Upper lobe of right lung (tissue), 1 donor: ENCODE data around the gene LRTM1. TPM values are rescaled to one million over a fixed set of nuclear protein-coding genes. Genes with fewer than 3 reads are reported as not detected.

Experiments used
- ATAC-seq: fragments of 200-7000 bp; cut with Tn5 transposase; one replicate; pipeline ENCODE4 v1.9.1; 2020; ENCODE audit warnings: mild to moderate bottlenecking, moderate library complexity
- DNase-seq: peaks from one replicate; pipeline ENCODE4 v3.0.0-alpha.2; 2020
- H3K27ac ChIP-seq: fragments of 200-600 bp; one replicate; pipeline ENCODE4 v1.8.0; 2022
- H3K27me3 ChIP-seq: fragments of 200-600 bp; one replicate; pipeline ENCODE4 v1.8.0; 2022; ENCODE audit warnings: mild to moderate bottlenecking
- H3K36me3 ChIP-seq: fragments of 200-600 bp; one replicate; pipeline ENCODE4 v1.8.0; 2022
- H3K4me1 ChIP-seq: fragments of 200-600 bp; one replicate; pipeline ENCODE4 v1.8.0; 2022
- H3K4me3 ChIP-seq: fragments of 200-600 bp; one replicate; pipeline ENCODE4 v1.8.0; 2022; ENCODE audit warnings: mild to moderate bottlenecking
- H3K9me3 ChIP-seq: fragments of 200-600 bp; one replicate; pipeline ENCODE4 v1.8.0; 2022
- intact Hi-C: fragments of 100-400 bp; cut with DNase I; formaldehyde crosslinking; loops from one replicate; pipeline ENCODE4 v1.11.0; 2022
- total RNA-seq: library from RNA; stranded (reverse); fragmentation: NEBNext Ultra II Directional; extraction: Animal tissue kit (Norgen Biotek cat#: 25700); gene quantifications from one replicate; pipeline ENCODE4 v1.2.1, GENCODE V29; 2021
- TF ChIP-seq, protein P1 (sequence below): fragments of 200-600 bp; IDR thresholded peaks from one replicate; pipeline ENCODE4 v1.8.0; 2022; ENCODE audit warnings: antibody characterized with exemption
- donor health status: DM: no; HTN: yes; CAD: no; lungs with severe emphysema.

The LRTM1 gene
- total RNA-seq, 1 donor from 2014 or later = not detected

DNA sequence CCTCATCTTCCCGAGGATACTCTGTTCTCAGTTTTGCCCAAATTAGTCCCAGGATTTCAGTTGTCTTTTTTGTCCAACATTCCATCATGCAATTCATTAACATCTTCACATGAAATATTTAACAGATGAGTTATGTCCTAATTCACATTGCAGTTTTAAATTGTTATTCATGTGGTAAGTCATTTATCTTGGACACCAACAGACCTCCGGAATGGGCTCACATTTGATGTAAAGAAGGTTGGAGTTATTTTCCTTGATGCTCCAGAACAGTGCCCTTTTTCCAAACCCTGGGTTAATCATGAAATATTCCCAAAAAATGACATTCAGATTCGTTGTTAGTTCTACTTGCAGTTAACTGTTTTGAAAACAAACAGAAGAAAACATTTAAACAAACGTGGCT, 32.8 kb upstream of the LRTM1 start:
- Histone ChIP-seq H3K27ac (no peak overlapping the region), H3K4me3 (no peak overlapping the region), H3K27me3 (no peaks in the 10 kb centered on the region), H3K4me1 (no peaks in the 10 kb centered on the region), H3K36me3 (no peaks in the 10 kb centered on the region), H3K9me3 (no peaks in the 10 kb centered on the region)
- TF ChIP-seq, protein P1, sequence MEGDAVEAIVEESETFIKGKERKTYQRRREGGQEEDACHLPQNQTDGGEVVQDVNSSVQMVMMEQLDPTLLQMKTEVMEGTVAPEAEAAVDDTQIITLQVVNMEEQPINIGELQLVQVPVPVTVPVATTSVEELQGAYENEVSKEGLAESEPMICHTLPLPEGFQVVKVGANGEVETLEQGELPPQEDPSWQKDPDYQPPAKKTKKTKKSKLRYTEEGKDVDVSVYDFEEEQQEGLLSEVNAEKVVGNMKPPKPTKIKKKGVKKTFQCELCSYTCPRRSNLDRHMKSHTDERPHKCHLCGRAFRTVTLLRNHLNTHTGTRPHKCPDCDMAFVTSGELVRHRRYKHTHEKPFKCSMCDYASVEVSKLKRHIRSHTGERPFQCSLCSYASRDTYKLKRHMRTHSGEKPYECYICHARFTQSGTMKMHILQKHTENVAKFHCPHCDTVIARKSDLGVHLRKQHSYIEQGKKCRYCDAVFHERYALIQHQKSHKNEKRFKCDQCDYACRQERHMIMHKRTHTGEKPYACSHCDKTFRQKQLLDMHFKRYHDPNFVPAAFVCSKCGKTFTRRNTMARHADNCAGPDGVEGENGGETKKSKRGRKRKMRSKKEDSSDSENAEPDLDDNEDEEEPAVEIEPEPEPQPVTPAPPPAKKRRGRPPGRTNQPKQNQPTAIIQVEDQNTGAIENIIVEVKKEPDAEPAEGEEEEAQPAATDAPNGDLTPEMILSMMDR = no peak
- intact Hi-C loops = no loop called here
- DNase-seq (no peak), ATAC-seq (no peak)

DNA sequence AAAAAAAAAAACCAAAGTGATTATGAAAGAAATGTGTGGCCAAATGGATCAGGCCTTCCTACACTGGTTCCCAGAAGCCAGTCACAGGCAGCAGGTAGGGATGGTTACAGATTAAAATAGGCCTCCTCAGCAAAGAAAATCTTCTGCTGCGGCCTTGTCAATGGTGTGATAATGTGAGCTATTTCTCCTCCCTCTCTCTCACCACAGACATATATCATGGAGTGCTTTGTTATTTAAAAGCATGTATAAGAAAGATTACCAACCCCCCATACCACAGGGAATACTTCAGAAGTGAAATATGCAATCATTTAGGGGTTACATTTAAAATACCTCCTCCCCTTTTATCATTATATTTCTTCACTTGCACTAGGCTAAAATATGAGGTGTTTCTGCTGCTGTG, 32.2 kb upstream of the LRTM1 start:
- Histone ChIP-seq H3K27ac (no peak overlapping the region), H3K36me3 (no peaks in the 10 kb centered on the region), H3K4me1 (no peaks in the 10 kb centered on the region), H3K27me3 (no peaks in the 10 kb centered on the region), H3K9me3 (no peaks in the 10 kb centered on the region), H3K4me3 (no peak overlapping the region)
- no peak for DNase-seq
- intact Hi-C loops = no loop called here
- no peak for ATAC-seq
- TF ChIP-seq, protein P1 = no peak

DNA sequence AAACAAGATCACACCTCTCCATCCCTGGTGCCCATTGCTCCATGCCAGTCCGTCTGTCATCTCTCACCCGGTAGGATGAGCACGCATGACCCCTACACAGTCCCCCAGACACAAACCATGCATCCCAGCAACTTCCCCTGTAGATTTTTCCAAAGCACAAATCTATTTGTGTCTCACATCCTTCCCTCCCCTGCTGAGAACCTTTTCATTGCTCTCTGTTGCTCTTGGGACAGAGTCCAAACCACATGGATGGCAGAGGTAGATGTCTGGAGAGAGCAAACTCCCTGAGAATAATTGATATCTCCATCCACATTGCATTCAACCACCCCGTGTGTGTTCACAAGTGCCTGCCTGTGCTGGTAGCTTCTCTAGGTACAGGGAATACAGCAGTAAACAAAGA, 29.9 kb upstream of the LRTM1 start:
- DNase-seq (no peak), ATAC-seq (no peak)
- no peaks in the 10 kb centered on the region for H3K4me1 ChIP-seq
- H3K27me3 ChIP-seq = no peaks in the 10 kb centered on the region
- intact Hi-C loops = no loop called here
- no peaks in the 10 kb centered on the region for H3K36me3 ChIP-seq
- H3K9me3 ChIP-seq = no peaks in the 10 kb centered on the region
- TF ChIP-seq, protein P1 = no peak
- no peak overlapping the region for H3K4me3 ChIP-seq
- H3K27ac ChIP-seq = no peak overlapping the region

DNA sequence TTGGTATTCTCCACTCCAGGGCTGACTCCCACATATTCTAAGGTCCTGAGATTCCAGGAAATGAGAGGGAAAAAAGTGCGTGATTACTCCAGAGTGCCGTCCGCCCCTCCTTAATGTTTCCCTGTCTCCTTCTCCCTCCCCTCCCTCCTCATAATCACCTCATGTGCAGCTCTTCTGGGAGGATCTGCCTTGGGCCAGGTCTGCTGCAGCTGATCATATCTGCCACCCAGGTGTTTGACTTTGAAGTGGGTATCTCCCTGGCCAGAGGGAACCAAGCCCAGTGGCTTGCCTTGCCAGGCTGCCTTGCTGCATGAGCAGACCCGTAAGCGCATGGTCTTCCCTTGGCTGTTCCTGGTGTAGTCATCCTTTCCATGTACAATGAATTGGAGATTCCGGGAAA, 28.1 kb upstream of the LRTM1 start:
- Histone ChIP-seq H3K9me3 (no peaks in the 10 kb centered on the region), H3K4me3 (no peak overlapping the region), H3K36me3 (no peaks in the 10 kb centered on the region), H3K27me3 (no peaks in the 10 kb centered on the region), H3K4me1 (no peaks in the 10 kb centered on the region), H3K27ac (no peak overlapping the region)
- intact Hi-C loops = no loop called here
- no peak for DNase-seq
- TF ChIP-seq, protein P1 = no peak
- ATAC-seq = no peak

DNA sequence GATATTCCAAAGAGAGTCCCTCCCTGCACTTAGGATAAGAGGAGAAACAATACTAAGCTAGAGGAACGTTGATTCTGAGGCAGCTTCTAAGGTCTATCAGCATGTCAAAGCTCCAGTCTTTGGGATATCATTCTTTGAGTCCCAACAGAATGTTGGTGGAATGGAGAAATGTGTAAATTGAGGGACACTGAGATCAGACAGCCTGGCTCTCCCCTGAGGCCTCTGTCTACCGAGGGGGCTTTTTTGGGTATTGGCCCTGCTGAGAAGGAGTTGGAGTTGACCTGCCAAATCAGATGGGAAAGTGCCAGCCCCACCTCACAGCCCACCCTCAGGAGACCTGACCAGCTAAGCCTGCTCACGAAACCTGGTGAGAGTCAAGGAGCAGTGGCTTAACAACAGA, 27.6 kb upstream of the LRTM1 start:
- TF ChIP-seq, protein P1 = no peak
- Histone ChIP-seq H3K27ac (no peak overlapping the region), H3K36me3 (no peaks in the 10 kb centered on the region), H3K27me3 (no peaks in the 10 kb centered on the region), H3K4me1 (no peaks in the 10 kb centered on the region), H3K4me3 (no peak overlapping the region), H3K9me3 (no peaks in the 10 kb centered on the region)
- intact Hi-C loops = no loop called here
- no peak for ATAC-seq
- no peak for DNase-seq

DNA sequence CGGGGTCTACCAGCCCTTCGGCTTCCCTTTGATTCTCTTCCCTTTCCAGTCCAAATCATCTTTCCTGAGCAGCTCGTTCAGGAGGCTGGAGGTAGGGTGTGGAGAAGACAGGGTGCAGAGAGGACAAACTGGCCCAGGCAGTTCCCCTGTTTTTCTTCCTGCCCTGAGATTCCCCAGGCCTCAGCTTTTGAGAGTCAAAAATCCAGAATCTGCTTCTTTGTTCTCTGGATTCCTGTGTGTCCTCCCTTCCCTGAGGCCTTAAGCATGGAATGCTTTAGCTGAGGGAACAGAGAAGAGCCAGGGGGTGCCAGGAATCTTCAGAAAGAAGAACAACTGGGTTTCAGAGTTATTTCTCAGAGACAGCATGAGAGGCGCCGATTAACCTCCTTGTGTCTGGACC, 26.7 kb upstream of the LRTM1 start:
- H3K4me3 ChIP-seq = no peak overlapping the region
- intact Hi-C loops = no loop called here
- no peak for DNase-seq

More for the DNA sequence above, 26.7 kb upstream of the LRTM1 start:
- Histone ChIP-seq H3K9me3 (no peaks in the 10 kb centered on the region), H3K27me3 (no peaks in the 10 kb centered on the region), H3K4me1 (no peaks in the 10 kb centered on the region), H3K27ac (no peak overlapping the region), H3K36me3 (no peaks in the 10 kb centered on the region)
- TF ChIP-seq, protein P1 = no peak
- no peak for ATAC-seq
